Osteoblast (primary cell): ENCODE results near the gene SLC15A1. TPM values are rescaled to one million over a fixed set of nuclear protein-coding genes. Genes with fewer than 3 reads are reported as not detected.

Experiments used
- DNase-seq: peaks from one replicate; pipeline ENCODE4 v3.0.0; 2011; ENCODE audit warnings: low spot score, mixed read lengths; ENCODE audit not compliant: insufficient read length; ENCODE audit errors: missing footprints
- H2AFZ ChIP-seq: 2 replicates; pipeline ENCODE4 v1.6.0; 2011; ENCODE audit warnings: mild to moderate bottlenecking, low read length
- H3K27ac ChIP-seq: 2 replicates; pipeline ENCODE4 v1.5.1; 2011; ENCODE audit warnings: mild to moderate bottlenecking, low read depth, low read length, moderate library complexity
- H3K27me3 ChIP-seq: 2 replicates; pipeline ENCODE4 v1.6.0; 2012; ENCODE audit warnings: mild to moderate bottlenecking, control low read depth, inconsistent platforms, low read length, moderate library complexity; ENCODE audit not compliant: insufficient read depth
- H3K36me3 ChIP-seq: 2 replicates; pipeline ENCODE4 v1.5.1; 2011; ENCODE audit warnings: mild to moderate bottlenecking, low read length, control low read depth, moderate library complexity; ENCODE audit not compliant: insufficient read depth
- H3K4me1 ChIP-seq: 2 replicates; pipeline ENCODE4 v1.5.1; 2011; ENCODE audit warnings: mild to moderate bottlenecking, low read length, control low read depth, moderate library complexity; ENCODE audit not compliant: insufficient read depth
- H3K4me2 ChIP-seq: 2 replicates; pipeline ENCODE4 v1.6.0; 2011; ENCODE audit warnings: mild to moderate bottlenecking, low read length; ENCODE audit not compliant: insufficient read depth
- H3K4me3 ChIP-seq: fragments of 200-600 bp; sonication (generic); 3 replicates; pipeline ENCODE4 v1.5.1; 2012; ENCODE audit warnings: mild to moderate bottlenecking, low read length, inconsistent platforms; ENCODE audit not compliant: insufficient read depth
- H3K79me2 ChIP-seq: 2 replicates; pipeline ENCODE4 v1.6.0; 2012; ENCODE audit warnings: mild to moderate bottlenecking, low read length, control low read depth, inconsistent platforms; ENCODE audit not compliant: insufficient read depth
- H3K9me3 ChIP-seq: 2 replicates; pipeline ENCODE4 v1.5.1; 2011; ENCODE audit warnings: low read depth, low read length, control low read depth
- H4K20me1 ChIP-seq: 2 replicates; pipeline ENCODE4 v1.6.0; 2012; ENCODE audit warnings: mild to moderate bottlenecking, low read length, control low read depth; ENCODE audit not compliant: insufficient read depth
- total RNA-seq: library from RNA; depleted of rRNA; stranded (reverse); fragments of >200 nt; gene quantifications from 2 replicates; pipeline ENCODE4 v1.2.3, GENCODE V29; 2012
- TF ChIP-seq, protein P1 (sequence below): IDR thresholded peaks from 2 replicates; pipeline ENCODE4 v1.5.1; 2011; ENCODE audit warnings: mild to moderate bottlenecking, low read depth, low read length, moderate library complexity; ENCODE audit errors: extremely low read depth

Gene SLC15A1
- total RNA-seq, 1 donor, result not detected

DNA sequence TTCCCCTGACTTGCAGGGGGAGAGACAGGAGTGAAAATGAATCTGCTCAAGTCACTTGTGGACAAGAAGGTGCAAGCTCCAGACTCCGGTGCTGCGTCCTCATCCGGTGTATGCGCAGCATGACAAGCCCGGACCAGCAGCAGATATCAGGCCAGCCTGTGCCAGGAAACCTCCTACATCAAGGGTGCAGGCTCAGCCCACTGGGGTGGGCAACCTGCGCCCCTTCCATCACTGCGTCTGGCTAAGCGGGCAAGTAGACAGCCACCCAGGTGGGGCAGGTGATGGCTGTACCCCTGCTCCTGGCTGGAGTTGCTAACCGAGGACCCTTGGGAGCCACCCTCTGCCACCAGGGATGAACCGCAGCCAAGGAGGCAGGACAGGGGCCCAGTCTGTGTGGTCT, 32.9 kb upstream of the SLC15A1 start:
- no peaks in the 10 kb centered on the region for H3K79me2 ChIP-seq
- H3K4me3 ChIP-seq, result no peak overlapping the region
- H3K4me2 ChIP-seq, result no peak overlapping the region
- H3K4me1 ChIP-seq, result no peaks in the 10 kb centered on the region
- TF ChIP-seq, protein P1, sequence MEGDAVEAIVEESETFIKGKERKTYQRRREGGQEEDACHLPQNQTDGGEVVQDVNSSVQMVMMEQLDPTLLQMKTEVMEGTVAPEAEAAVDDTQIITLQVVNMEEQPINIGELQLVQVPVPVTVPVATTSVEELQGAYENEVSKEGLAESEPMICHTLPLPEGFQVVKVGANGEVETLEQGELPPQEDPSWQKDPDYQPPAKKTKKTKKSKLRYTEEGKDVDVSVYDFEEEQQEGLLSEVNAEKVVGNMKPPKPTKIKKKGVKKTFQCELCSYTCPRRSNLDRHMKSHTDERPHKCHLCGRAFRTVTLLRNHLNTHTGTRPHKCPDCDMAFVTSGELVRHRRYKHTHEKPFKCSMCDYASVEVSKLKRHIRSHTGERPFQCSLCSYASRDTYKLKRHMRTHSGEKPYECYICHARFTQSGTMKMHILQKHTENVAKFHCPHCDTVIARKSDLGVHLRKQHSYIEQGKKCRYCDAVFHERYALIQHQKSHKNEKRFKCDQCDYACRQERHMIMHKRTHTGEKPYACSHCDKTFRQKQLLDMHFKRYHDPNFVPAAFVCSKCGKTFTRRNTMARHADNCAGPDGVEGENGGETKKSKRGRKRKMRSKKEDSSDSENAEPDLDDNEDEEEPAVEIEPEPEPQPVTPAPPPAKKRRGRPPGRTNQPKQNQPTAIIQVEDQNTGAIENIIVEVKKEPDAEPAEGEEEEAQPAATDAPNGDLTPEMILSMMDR, result no peak
- H3K9me3 ChIP-seq, result no peaks in the 10 kb centered on the region
- H3K36me3 ChIP-seq, result no peaks in the 10 kb centered on the region
- no peak overlapping the region for H3K27ac ChIP-seq
- peaks cover 30% of the 10 kb centered on the region for H3K27me3 ChIP-seq
- H2AFZ ChIP-seq, result no peak overlapping the region
- H4K20me1 ChIP-seq, result no peaks in the 10 kb centered on the region
- DNase-seq, result no peak

DNA sequence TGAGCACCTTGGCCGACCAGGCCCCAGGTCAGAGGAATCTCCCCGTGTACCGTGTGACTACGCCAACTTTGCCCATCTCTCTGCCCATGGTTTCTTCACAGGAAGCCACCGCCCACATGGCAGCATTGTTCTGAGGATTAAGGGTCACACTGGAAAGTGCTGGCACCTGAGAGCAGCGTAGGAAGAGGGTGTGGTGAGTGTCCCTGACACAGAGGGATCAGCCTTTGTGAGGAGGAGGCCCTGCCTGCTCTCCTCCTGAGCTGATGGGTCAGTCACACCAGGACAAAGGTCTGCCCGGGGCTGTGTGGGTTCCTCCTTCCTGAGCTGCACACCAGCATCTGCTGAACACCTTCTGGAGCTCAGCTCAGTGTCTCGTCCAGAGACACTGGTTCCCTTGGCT, 32.2 kb upstream of the SLC15A1 start:
- H3K4me2 ChIP-seq, result no peak overlapping the region
- no peak overlapping the region for H2AFZ ChIP-seq
- H3K9me3 ChIP-seq, result no peaks in the 10 kb centered on the region
- H4K20me1 ChIP-seq, result no peaks in the 10 kb centered on the region
- H3K27me3 ChIP-seq, result peaks cover 28% of the 10 kb centered on the region
- H3K4me1 ChIP-seq, result no peaks in the 10 kb centered on the region
- TF ChIP-seq, protein P1, result no peak
- peak; percentile 62 for DNase-seq
- H3K79me2 ChIP-seq, result no peaks in the 10 kb centered on the region
- H3K36me3 ChIP-seq, result no peaks in the 10 kb centered on the region
- H3K4me3 ChIP-seq, result no peak overlapping the region
- H3K27ac ChIP-seq, result no peak overlapping the region

DNA sequence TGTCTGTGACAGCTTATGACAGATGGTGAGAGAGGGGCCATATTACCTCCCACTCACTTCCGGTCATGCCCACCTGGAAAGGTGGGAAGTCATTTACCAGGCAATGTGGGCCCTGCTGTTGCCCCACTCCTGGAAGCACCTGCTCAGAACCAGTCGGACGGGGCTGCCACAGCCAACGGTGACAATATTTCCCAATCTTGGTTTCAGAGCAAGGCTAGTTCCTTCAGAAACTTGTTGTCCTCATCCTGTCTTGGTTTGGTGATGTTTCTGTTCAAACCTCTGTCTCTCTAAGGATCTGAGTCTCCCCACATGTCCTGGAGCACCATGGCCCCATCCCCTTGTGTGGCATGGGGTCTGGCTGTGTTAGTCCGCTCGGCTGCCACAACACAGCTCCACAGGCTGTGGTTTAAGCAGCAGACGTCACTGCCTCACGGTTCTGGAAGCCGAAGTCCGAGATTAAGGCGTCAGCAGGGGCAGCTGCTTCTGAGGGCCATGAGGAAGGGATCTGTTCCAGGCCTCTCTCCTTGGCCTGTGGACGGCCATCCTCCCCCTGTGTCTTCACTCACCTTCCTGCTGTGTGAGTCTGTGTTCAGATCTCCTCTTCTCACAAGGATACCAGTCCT, 31.5 kb upstream of the SLC15A1 start:
- no peaks in the 10 kb centered on the region for H4K20me1 ChIP-seq
- peaks cover 28% of the 10 kb centered on the region for H3K27me3 ChIP-seq
- H3K36me3 ChIP-seq, result no peaks in the 10 kb centered on the region
- H3K4me1 ChIP-seq, result no peaks in the 10 kb centered on the region
- no peak overlapping the region for H3K4me3 ChIP-seq
- H2AFZ ChIP-seq, result no peak overlapping the region
- no peaks in the 10 kb centered on the region for H3K79me2 ChIP-seq
- no peak overlapping the region for H3K27ac ChIP-seq
- no peak overlapping the region for H3K4me2 ChIP-seq
- no peaks in the 10 kb centered on the region for H3K9me3 ChIP-seq
- DNase-seq, result peak; percentile 58
- TF ChIP-seq, protein P1, result no peak

DNA sequence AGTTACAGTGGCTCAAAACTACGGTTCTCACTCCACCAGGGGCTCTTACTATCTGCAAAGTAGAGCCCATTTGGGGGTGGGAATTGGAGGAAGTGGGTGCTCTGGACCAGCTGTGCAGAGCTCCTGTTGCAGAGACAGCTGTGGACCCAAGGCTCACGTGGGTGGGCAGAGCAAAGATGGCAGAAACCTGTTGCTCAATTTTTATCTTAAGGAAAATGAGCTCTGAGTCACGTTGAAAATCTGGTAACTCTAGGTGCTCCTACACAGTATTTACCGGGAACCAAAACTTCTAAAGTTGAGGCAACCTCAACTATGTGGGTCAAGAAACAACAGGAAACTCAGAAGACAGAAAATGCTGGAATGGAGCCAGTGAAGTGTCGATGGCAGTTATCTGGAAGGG, 30.2 kb upstream of the SLC15A1 start:
- Histone ChIP-seq H3K4me1 (no peaks in the 10 kb centered on the region), H2AFZ (no peak overlapping the region), H3K79me2 (no peaks in the 10 kb centered on the region), H3K4me3 (no peak overlapping the region), H3K27me3 (peaks cover 25% of the 10 kb centered on the region), H3K36me3 (no peaks in the 10 kb centered on the region), H4K20me1 (no peaks in the 10 kb centered on the region), H3K27ac (no peak overlapping the region), H3K9me3 (no peaks in the 10 kb centered on the region), H3K4me2 (no peak overlapping the region)
- peak; percentile 82 for DNase-seq
- TF ChIP-seq, protein P1, result no peak
